Measurements from ENCODE around the gene KAT2B.

KAT2B gene

DNA sequence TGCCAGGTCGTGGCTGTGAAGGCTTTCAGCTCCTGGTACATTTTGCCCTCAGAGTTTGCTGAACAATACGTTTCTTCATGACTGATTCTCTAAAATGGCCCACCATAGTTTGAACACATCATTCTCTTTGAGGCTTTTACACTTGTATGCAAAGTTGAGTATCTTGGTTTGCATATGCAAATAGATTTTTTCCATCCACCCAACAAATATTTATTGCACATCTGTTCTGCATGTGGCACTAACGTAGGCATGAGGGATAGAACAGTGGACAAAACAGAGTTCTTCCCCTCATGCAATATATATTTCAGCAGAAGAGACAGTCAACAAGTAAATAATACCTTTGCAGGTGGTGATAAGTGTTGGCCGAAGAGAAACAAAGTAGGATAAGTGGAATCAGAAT, 55.2 kb downstream of the KAT2B start:
- no peak for DNase-seq (ENCODE audit: low read depth in 2 of 3, low spot score in 1 of 3)

DNA sequence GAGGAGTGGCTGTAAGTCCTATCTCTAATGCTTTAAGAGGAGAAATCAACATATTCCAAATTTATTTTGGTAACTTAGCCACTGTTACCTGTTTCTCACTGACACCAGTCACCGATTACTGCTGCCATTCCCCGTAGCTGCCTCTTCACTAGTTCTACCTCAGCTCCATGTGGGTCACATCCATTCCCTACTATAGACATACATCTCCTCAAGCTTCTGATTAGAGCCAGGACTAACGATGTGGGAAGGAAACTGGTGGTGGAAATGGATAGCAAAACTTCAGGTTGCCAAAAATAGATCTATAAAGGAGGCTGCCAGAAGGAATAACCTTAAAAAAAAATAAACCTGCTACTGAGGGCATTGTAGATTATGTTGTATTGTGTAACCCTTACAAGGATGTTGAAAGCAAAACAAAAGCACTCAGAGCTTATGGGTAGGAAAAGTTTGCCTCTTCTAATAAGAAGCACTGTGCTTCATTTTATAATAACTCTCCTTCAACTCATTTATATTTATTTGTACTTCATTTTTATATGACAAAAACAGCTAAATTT, 56.0 kb downstream of the KAT2B start:
- DNase-seq (ENCODE audit: low read depth in 2 of 3, low spot score in 1 of 3) = no peak

DNA sequence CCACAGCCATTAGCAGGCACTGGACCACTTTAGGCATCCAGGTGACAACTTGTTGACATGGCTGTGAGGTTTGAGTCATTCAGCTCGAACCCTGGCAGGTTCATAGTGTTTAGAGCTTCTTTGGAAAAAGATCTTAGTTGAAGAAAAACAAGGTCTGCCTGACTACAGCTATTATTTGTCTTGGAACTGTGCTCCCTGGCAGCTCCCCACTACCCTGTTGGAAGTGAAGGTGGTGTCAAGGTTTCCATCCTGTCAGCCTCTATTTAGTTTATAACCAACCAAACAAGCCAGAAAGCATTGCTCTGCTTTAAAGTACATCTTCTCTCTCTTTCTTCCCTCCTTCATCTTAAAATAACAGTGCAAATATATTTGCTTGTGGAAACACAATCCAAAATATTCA, 56.8 kb downstream of the KAT2B start:
- no peak for DNase-seq (ENCODE audit: low read depth in 2 of 3, low spot score in 1 of 3)

DNA sequence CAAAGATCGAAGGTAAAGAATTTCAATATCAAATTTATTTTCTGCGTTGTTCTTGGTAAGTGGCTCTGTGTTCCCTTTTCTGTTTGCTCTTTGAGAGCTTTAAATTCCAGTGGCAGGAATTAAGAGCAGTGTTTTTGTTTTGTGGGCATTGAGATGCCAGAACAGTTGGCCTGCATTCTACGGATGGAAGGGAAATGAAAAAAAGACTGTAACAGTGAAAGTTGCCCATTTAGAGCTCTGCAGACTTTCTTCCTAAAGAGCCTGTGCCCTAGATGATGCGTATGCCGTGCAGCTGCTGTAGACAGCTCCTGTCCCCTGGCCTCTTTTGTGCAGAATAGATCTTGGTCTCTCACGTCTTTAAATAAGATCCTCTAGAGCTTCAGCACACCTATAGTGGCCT, 58.8 kb downstream of the KAT2B start:
- DNase-seq (ENCODE audit: low read depth in 2 of 3, low spot score in 1 of 3) = no peak

DNA sequence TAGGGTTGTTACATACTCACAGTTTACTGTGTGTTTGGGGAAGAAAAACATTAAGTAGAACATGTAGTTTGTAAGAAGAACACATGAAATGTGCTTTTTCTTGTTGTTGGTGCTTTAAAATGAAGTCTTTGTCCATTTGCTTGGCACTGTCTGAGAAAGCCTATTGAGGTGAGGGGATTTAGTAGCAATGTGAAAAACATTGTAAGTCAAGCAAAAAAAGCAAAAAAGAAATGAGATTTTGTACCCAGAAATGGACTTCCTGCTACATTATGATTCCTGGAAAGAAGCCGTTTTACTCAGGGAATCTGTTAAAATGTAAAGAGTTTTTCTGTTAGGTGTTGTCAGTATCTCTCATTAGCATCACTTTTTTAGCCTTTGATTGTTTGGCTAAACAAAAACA, 59.9 kb downstream of the KAT2B start:
- DNase-seq (ENCODE audit: low read depth in 2 of 3, low spot score in 1 of 3) = no peak

DNA sequence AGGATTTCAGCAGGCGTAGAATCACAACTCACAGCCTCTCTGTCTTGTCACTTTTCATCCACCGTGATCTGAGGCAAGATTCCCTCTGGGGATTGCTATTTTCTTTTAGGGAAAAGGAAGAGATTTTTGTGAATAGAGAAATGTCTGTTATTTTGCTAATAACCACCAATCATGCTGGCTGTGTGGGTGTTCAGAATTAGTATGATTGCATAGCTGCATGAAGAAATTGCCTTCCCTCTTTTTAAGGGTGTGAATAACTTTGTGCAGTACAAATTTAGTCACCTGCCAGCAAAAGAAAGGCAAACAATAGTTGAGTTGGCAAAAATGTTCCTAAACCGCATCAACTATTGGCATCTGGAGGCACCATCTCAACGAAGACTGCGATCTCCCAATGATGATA, 60.8 kb downstream of the KAT2B start:
- no peak for DNase-seq (ENCODE audit: low read depth in 2 of 3, low spot score in 1 of 3)

DNA sequence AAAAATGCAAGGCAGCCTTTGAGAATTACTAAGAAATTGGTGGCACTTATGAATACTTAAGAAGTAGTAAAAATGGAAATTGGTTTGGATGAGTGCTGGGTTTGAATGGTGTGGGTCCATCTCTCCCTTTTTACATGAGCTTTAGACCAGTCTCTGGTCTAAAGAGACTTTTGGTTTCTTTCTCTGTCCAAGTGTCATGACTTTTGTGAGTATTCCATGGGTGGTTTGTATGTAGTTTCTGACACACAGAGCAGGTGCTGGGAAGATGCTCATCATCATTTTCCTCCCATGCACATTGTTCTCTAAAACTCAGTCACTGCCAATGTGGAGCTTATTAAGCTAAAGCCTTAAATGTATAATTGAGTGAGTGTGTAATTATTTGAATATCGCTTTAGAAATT, 63.5 kb downstream of the KAT2B start:
- no peak for DNase-seq (ENCODE audit: low read depth in 2 of 3, low spot score in 1 of 3)

DNA sequence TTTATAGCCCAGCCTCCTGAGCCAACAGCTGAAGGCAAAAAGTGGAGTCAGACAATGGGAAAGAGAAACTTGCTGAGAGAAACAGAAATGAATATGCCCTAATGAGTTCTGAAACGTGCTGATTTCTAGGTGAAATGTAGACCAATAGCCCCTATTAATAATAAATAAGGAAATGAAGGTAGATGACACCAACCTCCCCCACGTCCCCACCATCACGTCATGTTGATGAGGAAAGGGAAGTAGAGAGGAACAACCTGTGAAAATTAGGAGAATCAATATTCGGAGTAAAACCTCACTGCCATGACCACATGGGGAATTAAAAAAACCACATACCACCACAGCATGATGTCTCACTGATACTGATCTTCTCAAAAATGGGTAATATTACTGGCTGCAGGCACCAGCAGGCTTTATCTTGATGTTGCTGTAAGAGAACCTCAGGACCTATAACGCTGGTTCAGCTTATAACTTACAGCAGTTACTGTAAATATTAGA, 64.0 kb downstream of the KAT2B start:
- DNase-seq (ENCODE audit: low read depth in 2 of 3, low spot score in 1 of 3) = peak; percentile 8 to 32 (median 27)

DNA sequence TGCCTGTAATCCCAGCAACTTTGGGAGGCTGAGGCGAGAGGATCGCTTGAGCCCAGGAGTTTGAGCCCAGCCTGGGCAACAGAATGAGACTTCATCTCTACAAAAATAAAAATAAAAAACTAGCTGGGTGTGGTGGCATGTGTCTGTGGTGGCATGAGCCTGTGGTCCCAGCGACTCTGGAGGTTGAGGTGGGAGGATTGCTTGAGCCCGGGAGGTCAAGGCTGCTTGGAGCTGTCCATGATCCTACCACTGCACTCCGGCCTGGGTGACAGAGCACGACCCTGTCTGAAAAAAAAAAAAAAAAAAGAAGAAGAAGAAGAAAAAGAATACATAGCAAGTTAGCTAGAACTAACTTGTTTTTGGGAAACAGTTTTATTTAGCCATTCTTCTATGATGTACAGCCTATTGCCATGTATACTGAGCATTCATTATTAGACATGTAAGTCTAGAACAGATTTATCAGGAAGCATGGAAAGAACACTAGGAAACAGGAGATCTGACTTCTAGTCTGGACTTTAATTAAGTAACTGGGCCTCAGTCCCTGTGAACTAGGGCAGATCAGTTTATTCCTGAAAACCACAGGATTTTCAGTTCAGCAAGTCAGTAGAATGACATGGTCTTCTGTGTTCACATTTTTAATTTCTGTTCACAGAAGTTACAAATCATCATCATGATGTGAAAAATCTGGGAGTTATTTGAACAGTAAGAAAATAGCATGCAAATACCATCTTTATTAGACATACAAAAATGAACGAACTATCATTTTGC, 65.5 kb downstream of the KAT2B start:
- no peak for DNase-seq (ENCODE audit: low read depth in 2 of 3, low spot score in 1 of 3)

DNA sequence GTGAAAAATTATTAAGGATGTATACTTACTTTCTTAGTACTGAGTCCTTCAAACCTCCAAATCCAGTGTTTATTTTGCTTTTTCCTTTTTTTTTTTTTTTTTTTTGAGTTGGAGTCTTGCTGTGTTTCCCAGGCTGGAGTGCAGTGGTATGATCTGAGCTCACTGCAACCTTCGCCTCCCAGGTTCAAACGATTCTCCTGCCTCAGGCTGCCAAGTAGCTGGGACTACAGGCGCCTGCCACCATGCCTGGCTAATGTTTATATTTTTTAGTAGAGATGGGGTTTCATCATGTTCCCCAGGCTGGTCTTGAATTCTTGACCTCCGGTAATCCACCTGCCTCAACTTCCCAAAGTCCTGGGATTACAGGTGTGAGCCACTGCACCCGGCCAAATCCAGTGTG, 67.5 kb downstream of the KAT2B start:
- no peak for DNase-seq (ENCODE audit: low read depth in 2 of 3, low spot score in 1 of 3)

DNA sequence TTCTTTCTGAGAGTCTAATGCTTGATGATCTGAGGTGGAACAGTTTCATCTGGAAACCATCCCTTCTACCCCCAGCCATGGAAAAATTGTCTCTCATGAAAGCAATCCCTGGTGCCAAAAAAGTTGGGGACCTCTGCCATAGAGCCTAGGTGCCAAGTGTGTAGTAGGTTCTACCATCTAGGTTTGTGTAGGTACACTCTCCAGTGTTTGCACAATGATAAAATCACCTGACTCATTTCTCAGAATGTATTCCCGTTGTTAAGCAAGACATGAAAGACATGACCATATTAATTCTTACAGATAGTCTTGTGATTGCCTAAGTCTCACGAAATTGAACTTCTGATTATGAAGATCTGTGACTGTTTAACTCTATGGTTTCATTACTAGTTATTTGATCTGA, 68.6 kb downstream of the KAT2B start:
- DNase-seq (ENCODE audit: low read depth in 2 of 3, low spot score in 1 of 3) = no peak

DNA sequence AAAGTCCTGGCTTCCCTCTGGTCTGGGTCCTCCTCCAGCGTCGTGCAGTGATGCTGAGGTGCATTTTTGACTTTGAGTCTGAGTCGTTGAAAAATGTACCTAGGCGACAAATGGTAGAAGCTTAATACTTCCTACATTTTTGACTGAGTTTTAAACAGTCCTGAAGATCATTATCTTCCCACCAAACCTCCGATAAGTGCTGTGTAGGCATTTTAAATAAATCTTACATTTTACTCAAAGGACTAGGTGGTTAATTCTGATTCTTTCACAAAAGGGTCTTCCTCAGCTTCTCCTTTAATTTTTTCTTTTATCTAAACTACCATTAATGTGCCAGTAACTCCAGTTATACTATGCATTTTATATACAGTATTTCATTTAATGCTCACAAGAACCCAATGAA, 70.6 kb downstream of the KAT2B start:
- DNase-seq (ENCODE audit: low read depth in 2 of 3, low spot score in 1 of 3) = no peak

DNA sequence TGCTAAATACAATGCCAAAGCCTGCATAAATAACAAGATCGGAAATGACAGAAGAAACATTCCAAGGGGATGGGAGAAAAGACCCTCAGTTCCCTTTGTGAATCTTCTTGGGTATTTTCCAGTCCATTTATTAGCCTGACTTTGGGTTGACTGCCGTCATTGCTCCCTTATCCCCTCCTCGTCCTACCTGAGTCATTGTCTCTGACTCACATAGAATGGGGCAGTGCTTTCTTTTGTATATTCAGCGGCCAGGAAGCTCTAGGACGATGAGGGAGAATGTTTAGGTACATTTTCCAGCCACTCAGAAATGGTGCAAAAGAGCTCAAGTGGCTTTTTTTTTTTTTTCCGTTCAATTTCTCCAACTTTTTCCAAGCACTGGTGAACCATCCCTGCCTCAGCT, 71.6 kb downstream of the KAT2B start:
- DNase-seq (ENCODE audit: low read depth in 2 of 3, low spot score in 1 of 3) = no peak

DNA sequence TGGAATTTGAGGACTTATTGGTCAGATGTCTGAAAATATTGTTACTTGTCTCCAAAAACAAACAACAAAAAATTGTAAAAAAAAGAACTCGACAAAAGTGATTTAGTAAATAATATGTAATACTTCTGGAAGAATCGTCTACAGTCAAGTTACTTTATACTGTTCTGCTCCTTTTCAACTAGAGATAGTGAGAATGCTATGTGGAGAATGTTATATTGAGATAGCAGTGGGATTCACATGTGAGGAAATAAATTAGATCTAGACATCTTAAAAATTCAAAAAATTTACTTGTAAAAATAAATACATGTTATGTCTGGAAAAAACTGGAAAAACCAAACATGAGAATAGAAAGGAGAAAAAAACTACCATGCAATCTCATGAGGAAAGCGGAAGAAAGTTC, 80.8 kb downstream of the KAT2B start:
- no peak for DNase-seq (ENCODE audit: low read depth in 2 of 3, low spot score in 1 of 3)

DNA sequence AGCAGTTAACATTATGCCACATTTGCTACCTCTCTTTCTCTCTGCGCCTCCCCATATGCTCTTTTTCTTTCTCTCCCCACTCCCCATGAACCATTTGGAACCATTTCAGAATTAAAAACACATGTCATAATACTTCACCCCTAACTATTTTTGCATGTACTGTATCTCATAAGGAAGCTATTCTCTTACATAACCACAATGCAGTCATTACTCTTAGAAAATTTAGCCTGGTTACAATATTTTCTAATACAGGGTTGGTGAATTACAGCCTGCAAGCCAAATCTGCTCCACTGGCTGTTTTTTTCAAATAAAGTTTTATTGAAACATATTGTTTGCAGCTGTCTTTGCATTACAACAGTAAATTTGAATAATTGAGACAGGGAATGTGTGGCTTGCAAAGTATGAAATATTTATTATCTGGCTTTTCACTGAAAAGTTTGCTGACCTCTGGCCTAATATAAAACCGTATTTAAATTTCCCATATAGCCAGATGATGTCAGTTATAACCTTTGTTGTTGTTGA, 82.9 kb downstream of the KAT2B start:
- DNase-seq (ENCODE audit: low read depth in 2 of 3, low spot score in 1 of 3) = no peak

DNA sequence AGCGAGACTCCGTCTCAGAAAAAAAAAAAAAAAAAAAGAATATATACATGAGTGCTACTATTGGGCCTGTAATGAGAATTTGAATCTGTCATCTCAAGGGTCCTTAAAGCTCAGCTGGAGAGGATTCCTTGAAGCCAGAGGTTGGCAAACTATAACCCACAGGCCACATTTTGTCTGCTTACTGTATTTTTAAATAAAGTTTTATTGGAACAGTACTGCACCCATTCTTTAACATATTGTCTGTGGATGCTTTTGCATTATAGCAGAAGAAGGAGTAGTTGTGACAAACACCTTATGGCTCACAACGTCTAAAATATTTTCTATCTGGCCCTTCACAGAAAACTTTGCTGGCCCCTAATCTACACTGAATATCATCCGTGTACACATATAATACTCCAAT, 85.0 kb downstream of the KAT2B start:
- no peak for DNase-seq (ENCODE audit: low read depth in 2 of 3, low spot score in 1 of 3)

DNA sequence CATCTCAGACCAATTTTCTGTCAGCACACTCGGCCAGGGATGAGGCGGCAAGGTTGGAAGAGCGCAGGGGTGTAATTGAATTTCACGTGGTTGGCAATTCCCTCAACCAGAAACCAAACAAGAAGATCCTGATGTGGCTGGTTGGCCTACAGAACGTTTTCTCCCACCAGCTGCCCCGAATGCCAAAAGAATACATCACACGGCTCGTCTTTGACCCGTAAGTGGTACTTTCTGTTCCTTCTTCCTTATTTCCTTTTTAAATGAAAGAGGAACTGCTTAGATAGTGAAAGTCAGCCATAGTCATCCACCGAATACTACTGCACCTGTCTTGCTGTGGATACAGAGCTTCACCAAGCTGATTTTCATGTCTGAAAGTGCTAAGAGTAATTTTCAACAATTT, 85.7 kb downstream of the KAT2B start:
- no peak for DNase-seq (ENCODE audit: low read depth in 2 of 3, low spot score in 1 of 3)

DNA sequence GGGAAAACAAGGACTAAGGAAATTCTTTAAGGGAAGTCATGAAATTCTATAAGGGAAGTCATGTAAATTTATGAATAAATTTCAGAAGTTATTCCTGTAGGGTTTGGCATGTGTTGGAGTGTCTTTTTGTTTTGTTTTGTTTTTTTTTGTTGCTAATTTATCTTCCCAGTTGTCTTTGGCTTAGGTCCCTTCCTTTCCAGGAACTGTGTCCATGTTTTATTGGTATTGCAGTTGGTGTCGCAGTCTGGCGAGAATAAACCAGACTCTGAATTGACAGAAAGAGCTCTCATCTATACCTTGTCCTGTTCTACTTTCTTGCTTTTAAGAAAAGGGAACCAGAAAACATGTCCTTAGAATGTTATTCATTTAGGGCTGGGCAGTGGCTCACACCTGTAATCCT, 88.1 kb downstream of the KAT2B start:
- no peak for DNase-seq (ENCODE audit: low read depth in 2 of 3, low spot score in 1 of 3)

DNA sequence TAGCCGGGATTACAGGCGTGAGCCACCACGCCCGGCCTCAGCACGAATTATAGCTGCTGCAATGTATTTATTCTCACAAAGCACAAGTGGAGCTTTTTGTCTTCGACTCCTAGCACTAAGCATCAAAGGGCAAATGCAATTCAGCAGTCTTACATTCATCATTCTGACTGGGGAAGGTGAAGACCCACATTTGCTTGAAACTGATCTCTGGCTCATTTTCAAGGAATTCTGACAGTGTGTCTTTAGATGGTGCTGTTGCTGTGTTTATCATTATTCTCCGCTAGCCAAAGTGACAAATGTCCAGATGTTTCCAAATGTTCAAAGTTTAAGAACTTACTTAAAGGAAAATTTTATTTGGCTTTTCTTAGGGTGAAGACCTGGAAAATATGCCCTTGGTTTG, 89.9 kb downstream of the KAT2B start:
- DNase-seq (ENCODE audit: low read depth in 2 of 3, low spot score in 1 of 3) = no peak

DNA sequence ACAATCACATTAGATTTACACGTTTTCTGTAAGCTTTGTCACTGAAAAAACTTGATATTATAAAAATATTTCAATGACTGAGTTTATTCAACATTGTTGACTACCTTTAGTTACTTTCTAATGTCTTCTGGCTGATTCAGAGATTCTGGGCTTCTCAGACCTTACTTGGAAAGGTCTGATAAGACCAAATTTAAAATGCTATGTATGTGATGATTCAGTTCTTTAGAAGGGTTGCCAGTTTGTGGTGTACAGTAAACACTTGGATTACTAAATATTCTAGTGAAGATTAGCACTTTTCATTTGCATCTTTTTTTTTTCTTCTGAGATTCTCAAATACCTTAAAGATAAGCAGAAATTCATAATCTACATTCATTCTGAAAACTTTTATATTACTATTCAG, 96.0 kb downstream of the KAT2B start:
- no peak for DNase-seq (ENCODE audit: low read depth in 2 of 3, low spot score in 1 of 3)

DNA sequence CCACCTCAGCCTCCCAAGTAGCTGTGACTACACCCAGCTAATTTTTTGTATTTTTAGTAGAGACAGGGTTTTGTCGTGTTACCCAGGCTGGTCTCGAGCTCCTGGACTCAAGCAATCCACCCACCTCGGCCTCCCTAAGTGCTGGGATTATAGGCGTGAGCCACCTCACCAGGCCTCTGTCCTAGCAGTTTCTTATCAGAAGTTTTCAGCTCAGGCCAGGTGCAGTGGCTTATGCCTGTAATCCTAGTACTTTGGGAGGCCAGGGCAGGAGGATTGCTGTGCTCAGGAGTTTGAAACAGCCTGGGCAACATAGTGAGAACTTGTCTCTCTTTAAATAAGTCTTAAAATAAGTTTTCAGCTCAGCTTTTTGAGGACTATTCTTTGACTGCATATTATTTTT, 97.4 kb downstream of the KAT2B start:
- no peak for DNase-seq (ENCODE audit: low read depth in 2 of 3, low spot score in 1 of 3)

DNA sequence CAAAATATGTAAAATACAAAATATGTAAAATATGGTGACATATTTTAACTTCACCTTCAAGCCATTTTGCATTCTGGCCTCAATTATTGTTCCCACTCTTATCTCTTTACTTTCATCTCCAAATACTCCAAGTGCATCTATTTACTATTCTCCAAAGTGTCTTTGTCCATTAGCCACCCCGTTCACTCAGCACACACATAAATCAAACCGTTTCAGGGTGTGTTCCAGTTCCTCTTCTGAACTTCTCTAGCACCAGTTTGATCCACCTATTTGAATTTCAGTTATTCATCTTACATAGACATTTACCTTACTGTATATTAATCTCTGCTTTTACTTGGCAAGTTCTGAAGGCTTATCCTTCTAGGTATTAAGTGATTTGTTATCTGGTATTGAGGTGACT, 100.6 kb downstream of the KAT2B start:
- DNase-seq (ENCODE audit: low read depth in 2 of 3, low spot score in 1 of 3) = no peak

DNA sequence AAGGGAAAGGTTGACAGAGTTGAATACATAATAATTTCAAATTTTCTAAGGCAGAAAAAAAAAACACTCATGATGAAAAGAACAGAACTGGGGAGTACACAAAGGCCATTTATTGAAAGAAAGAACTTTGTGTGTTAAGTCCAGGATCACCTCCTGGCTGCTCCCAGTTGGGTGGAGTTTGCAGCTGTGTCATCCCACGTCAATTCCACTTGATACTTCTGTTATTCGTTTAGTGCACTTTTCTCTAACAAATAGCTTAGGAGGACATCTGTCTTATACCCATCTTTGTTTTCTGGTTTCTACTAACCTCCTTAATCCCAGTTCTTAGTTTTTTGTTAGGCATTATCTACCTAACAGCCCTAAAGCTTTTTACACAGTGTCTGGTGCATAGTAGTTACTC, 101.1 kb downstream of the KAT2B start:
- no peak for DNase-seq (ENCODE audit: low read depth in 2 of 3, low spot score in 1 of 3)
